Measurements from ENCODE around the gene PDXK.
"Not testable (repeated sequence)": the region's sequence is repeated elsewhere in the genome, so short reads cannot be mapped to it uniquely, and the experiment has no call there.

Gene PDXK

DNA sequence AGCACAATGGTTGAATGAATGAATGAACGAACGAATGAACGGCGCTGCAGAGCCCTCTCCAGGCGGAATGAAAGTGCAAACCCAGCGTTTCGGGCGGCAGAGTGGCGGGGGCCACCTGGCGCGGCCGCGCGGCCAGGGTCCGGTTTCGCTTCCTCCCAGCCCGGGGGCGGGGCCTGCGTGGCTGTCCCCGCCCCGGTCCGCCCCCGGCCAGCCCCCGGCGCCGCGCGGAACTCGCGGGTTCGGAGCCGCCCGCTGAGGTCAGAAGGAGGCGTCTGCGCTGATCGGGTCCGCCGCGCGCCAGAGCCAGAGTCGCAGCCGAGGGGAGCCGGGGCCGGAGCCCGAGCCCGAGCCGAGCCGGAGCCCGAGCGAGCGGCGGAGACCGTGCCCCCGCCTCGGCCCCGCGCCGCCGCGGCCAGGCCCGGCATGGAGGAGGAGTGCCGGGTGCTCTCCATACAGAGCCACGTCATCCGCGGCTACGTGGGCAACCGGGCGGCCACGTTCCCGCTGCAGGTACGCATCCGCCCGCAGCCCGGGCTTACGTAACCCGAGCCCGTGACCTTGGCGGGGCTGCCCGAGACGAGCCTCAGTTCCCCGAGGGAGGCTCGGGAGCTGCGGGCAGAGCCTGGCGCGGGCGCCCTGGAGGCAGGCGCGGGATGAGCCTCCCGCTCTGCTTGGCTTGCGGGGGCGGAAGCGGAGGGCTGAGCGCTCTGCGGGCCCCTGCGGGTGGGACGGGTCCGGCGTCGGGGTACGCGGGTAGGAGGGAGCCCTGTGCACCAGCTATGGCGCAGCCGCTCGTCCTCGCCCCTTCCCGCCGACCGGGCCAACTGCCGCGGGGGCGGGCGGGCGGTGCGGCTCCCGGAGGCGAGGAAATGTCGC is at the start of gene PDXK:
Gene PDXK (plus strand): TSS at position 258 of the 876 bp plus-strand sequence. CDS start 166 bp downstream, at position 424.
- DNase-seq: no peak

GRCh38 chr21:43669828-43670605 is 48.9 kb upstream of the PDXK start:
- no peak for DNase-seq

DNA sequence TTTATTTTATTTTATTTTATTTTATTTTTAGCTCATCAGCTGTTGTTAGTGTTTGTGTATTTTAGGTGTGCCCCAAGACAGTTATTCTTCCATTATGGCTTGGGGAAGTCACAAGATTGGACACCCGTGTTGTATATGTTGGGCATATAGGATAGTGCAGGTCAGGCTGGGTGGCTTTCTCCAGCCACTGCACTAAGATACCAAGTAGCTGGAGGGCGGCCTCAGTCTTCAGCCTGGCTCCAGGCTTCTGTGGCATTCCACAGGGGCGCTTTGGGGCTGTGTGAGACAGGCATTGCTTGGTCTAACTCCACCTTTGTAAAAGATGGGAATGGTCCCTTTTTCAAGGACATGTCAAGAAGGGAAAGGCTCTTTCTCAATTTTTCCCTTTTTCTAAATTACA is 43.1 kb upstream of the PDXK start:
- no peak for DNase-seq

- no peak for DNase-seq
Observed at GRCh38 chr21:43676391-43676790, 42.5 kb upstream of the PDXK start.

DNA sequence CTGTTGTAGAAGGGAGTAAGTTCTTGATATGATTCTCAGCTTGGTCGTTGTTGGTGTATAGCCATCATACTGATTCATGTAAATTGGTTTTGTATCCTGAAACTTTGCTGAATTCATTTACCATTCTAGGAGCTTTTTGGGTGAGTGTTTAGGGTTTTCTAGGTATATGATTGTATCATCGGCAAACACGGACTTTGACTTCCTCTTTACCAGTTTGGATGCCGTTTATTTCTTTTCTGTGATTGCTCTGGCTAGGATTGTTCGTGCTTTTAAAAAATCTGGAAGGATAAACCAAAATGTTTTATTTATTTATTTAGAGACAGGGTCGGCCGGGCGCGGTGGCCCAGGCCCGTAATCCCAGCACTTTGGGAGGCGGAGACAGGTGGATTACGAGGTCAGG is 39.0 kb upstream of the PDXK start:
- no peak for DNase-seq

DNA sequence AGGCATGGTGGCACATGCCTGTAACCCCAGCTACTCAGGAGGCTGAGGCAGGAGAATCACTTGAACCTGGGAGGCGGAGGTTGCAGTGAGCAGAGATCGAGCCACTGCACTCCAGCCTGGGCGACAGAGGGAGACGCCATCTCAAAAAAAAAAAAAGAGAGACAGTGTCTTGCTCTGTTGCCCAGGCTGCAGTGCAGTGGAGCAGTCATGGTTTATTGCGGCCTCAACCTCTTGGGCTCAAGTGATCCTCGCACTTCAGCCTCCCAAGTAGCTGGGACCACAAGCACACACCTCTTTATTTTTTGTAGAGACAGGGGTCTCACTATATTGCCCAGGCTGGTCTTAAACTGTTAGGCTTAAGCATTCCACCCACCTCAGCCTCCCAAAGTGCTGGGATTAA is 38.5 kb upstream of the PDXK start:
- not testable (repeated sequence) for DNase-seq

DNA sequence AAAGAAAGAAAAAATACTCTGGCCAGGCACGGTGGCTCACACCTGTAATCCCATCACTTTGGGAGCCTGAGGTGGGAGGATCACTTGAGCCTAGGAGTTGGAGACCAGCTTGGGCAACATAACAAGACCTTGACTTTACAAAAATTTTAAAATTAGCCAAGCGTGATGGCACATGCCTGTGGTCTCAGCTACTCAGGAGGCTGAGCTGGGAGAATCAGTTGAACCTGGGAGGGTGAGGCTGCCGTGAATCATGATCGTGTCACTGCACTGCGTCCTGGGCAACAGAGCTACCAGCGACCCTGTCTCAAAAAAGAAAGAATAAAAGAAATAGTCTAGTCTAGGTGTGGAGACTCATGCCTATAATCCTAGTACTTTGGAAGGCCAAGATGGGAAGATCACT is 37.3 kb upstream of the PDXK start:
- DNase-seq: no peak

- DNase-seq: no peak
Observed at GRCh38 chr21:43684424-43684823, 34.5 kb upstream of the PDXK start.

DNA sequence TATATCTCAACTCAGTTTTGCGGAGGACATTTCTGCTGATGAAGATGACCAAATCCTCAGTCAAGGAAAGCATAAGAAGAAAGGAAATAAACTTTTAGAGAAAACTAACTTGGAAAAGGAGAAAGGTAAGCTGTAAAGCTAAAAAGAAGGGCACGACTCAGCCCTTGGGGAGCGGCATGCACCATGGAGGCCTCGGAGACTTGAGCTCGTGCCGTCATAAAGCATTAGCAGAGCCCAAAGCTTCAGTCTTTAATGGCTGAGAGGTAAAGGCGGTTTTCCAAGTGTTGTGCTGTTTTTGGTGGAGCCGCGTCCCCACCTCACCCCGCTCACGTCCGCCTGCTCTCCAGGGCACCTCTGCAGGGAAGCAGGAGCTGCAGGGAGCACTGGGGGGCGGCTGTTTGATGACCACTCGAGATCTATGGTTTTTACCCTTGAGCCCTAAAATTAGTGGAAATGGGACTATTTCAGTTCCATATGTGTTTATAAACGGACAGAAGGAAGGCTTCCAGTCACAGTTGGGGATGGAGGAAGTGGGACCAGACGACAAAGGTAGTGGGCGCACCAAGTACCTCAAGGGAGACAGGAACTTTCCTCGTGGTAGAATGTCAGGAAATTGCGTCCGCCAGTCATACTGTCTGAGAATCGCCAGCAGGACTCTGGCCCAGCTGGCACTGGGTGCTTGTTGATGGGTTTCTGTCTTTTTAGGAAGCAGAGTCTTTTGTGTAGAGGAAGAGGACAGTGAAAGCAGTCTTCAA is 31.9 kb upstream of the PDXK start:
- DNase-seq: no peak

GRCh38 chr21:43687566-43688399 is 31.1 kb upstream of the PDXK start:
- no peak for DNase-seq

- no peak for DNase-seq
Observed at GRCh38 chr21:43688906-43689305, 30.0 kb upstream of the PDXK start.

GRCh38 chr21:43689556-43690337 is 29.2 kb upstream of the PDXK start:
- no peak for DNase-seq

- no peak for DNase-seq
Observed at GRCh38 chr21:43690346-43690745, 28.6 kb upstream of the PDXK start.

- DNase-seq: no peak
Observed at GRCh38 chr21:43691086-43691795, 27.7 kb upstream of the PDXK start.

DNA sequence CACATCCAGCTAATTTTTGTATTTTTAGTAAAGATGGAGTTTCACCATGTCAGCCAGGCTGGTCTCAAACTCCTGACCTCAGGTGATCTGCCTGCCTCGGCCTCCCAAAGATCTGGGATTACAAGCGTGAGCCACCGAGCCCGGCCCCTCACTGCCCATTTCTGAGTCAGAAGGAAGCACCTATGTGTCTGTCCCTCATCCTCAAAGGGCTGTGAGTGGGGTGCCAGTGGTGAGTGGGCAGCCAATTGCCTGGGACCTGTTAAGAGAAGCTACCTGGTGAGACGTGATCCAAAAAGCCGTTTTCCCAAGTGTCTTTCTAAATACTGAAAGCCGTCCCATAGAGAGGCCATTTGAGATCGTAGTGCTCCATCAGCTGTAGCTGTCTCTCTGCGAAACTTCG is 27.1 kb upstream of the PDXK start:
- no peak for DNase-seq

GRCh38 chr21:43692949-43693348 is 26.0 kb upstream of the PDXK start:
- DNase-seq: no peak

DNA sequence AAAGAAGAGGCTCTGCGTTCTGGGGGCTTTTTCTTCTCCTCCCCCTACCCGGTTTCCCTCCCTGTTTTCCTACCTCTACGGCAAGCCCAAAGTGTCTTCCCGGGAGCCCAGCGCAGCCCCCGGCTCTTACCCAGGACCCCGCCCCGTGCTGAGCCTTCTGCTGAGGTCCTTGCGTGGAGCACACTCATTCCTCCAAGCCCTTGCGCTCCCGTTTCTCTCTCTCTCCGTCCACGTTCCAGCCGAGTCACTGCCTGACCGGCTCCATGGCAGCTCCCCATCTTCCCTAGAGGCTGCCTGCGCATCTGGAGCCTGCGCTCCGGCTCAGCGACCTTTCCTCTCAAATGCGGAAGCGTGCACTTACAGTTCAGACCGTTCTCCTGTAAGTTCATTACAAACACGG is 24.9 kb upstream of the PDXK start:
- DNase-seq: no peak

GRCh38 chr21:43694437-43695079 is 24.4 kb upstream of the PDXK start:
- DNase-seq: no peak

GRCh38 chr21:43696214-43696613 is 22.7 kb upstream of the PDXK start:
- no peak for DNase-seq

Data from NCI-H187 treated with DMSO at 0.1 percent for 48 hours (cell line).